ENCODE results near the gene CEBPZOS.

CEBPZOS gene

DNA sequence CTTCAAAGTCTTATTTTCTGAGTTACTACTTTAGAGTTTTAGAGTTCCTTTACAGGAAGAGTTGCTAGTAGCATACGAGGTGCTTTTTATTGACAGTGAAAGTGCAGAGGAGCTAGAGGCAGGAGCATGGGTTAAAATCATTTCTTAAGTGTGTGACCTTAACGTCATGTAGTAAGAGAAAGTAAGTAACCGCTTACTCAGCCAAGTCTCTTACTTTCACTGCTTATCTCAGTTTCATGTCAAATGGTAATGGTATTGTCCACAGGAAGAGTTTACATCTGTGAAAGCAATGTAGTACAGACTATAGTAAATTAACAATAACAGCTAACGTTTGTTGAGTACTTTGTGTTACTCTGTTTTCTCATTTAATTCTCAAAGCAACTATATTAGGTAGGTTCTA, 47.7 kb downstream of the CEBPZOS start:
- DNase-seq = no peak

DNA sequence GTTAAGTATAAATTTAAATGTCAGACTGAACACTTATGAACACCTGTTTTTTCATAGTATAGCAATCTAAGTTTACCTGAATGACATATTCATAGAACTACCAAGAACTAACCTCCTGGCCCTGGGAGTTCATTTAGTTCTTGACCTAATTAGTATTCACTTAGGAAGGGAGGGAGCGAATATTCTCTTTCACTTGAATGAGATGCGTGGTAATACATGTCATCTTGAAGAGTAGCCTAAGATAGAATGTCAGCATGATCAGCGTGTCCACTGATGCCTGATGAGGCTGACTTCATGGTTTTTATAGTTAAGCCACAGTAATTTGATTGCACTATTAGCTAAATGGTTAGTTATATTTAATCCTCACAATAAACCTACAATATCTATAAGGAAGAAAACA, 48.5 kb downstream of the CEBPZOS start:
- DNase-seq = no peak

DNA sequence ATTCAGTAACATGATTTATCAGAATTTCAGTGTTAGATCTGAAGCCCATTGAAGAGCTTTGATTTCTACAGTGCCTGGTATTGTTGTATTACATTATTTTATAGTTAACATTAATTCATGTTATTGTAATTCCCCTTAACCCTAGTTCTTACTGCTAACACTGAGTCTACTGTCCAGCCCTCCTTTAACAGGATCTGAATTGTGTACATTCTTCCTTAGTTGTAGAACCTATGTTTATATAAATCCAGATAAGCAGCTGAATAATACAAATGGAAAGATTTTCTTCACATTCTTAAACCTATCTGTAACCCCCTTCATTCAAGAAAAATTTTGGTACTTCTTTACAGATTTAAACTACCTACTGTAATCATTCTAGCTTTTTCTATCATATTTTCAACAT, 49.9 kb downstream of the CEBPZOS start:
- no peak for DNase-seq

DNA sequence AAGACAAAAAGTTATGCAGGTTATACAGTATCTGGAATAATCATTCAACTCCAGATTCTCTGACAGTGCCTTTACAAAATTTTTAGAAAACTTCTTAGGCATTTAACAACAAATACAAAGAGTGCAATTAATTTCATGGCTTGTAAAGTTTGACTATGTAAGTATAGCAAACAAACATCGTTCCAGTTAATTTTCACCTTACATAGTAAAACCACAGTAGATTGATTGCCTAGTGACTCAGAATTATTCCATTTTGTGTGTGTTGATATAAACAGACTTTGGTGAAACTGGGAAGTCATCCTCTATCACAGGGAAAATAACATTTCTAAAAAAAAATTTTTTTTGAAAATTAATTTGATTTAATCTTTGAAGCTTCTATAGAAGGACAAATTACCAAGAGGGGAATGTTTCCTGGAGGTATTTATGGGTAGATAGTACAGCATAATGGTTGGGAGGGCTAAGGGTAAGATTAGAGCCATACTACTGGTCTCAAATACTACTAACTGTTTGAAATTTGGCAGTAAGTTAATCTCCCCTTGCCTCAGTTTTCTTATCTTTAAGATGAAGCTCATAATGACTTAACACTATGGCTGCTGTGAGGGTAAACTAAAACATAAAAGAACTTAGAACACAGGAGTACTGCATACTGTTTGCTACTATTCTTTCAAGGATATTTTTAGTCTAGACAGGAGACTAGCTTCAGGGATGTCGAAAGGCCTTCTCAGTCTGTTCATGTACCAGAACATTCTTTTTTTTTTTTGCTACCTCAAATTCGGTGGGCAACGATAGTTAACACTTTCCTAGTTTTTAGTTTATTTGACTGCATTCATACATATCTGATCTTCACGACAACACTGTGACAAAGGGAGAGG, 54.8 kb downstream of the CEBPZOS start:
- DNase-seq = no peak

Measured in NCI-H446 treated with DMSO at 0.1 percent for 48 hours (cell line).